WTC11 (cell line): ENCODE results near the gene SLC17A8. TPM values are rescaled to one million over a fixed set of nuclear protein-coding genes. Genes with fewer than 3 reads are reported as not detected.

Experiments
- ATAC-seq: fragments of 200-7000 bp; cut with Tn5 transposase; 2 replicates; pipeline ENCODE4 v1.10.0; 2021; ENCODE audit warnings: mild to moderate bottlenecking, moderate library complexity
- CTCF ChIA-PET: fragments of 300-600 bp; sonication (Branson Sonifier 250); formaldehyde crosslinking; loops from one replicate; lab custom pipeline; 2021; ENCODE audit warnings: antibody characterized with exemption; lab: Charles Lee
- POLR2A ChIA-PET: fragments of 350-600 bp; sonication (Branson Sonifier 250); formaldehyde crosslinking; loops from one replicate; lab custom pipeline; 2021; ENCODE audit warnings: antibody characterized with exemption; lab: Charles Lee
- DNase-seq: peaks from one replicate; pipeline ENCODE4 v3.0.0; 2021; ENCODE audit warnings: low spot score
- H3K27ac Mint-ChIP-seq: 2 replicates; pipeline ENCODE4 v1.8.0; 2021; ENCODE audit warnings: mixed read lengths
- H3K27me3 Mint-ChIP-seq: 2 replicates; pipeline ENCODE4 v1.8.0; 2021; ENCODE audit warnings: low read depth, mild to moderate bottlenecking, moderate library complexity, mixed read lengths
- H3K36me3 Mint-ChIP-seq: 2 replicates; pipeline ENCODE4 v1.8.0; 2021; ENCODE audit warnings: mixed read lengths
- H3K4me1 Mint-ChIP-seq: 2 replicates; pipeline ENCODE4 v1.8.0; 2022; ENCODE audit warnings: mixed read lengths
- H3K4me3 Mint-ChIP-seq: 2 replicates; pipeline ENCODE4 v1.8.0; 2021; ENCODE audit warnings: mild to moderate bottlenecking, moderate library complexity, mixed read lengths
- H3K9me3 Mint-ChIP-seq: 2 replicates; pipeline ENCODE4 v1.8.0; 2021; ENCODE audit warnings: mixed read lengths
- AR ChIP-seq: fragments of 250-450 bp; sonication (Bioruptor Pico); IDR thresholded peaks from 2 replicates; pipeline ENCODE4 v1.9.0; 2021; ENCODE audit warnings: mild to moderate bottlenecking
- CREM ChIP-seq: sonication (generic); formaldehyde crosslinking; IDR thresholded peaks from 2 replicates; pipeline ENCODE4 v1.8.1; 2022; ENCODE audit warnings: mild to moderate bottlenecking, missing genetic modification reagents, moderate library complexity
- ELF4 ChIP-seq: sonication (generic); formaldehyde crosslinking; IDR thresholded peaks from 2 replicates; pipeline ENCODE4 v1.8.1; 2022; ENCODE audit warnings: low read depth, mild to moderate bottlenecking, moderate library complexity, missing genetic modification reagents
- HMGXB4 ChIP-seq: sonication (generic); formaldehyde crosslinking; IDR thresholded peaks from 2 replicates; pipeline ENCODE4 v1.8.1; 2023; ENCODE audit warnings: mild to moderate bottlenecking, moderate library complexity, missing genetic modification reagents
- JAZF1 ChIP-seq: fragments of 250-450 bp; sonication (Bioruptor Pico); IDR thresholded peaks from 2 replicates; pipeline ENCODE4 v1.9.0; 2021; ENCODE audit warnings: moderate library complexity, mild to moderate bottlenecking, inconsistent platforms
- MAX ChIP-seq: sonication (generic); formaldehyde crosslinking; IDR thresholded peaks from 2 replicates; pipeline ENCODE4 v1.8.0; 2022; ENCODE audit warnings: mild to moderate bottlenecking, missing genetic modification reagents
- MXD4 ChIP-seq: fragments of 250-450 bp; sonication (Bioruptor Pico); IDR thresholded peaks from 2 replicates; pipeline ENCODE4 v1.8.0; 2021; ENCODE audit warnings: mild to moderate bottlenecking, moderate library complexity, borderline replicate concordance
- NFE2L1 ChIP-seq: sonication (generic); formaldehyde crosslinking; IDR thresholded peaks from 2 replicates; pipeline ENCODE4 v1.8.1; 2023; ENCODE audit warnings: missing genetic modification reagents
- PRRX2 ChIP-seq: fragments of 250-450 bp; sonication (Bioruptor Pico); IDR thresholded peaks from 2 replicates; pipeline ENCODE4 v1.8.0; 2021; ENCODE audit warnings: mild to moderate bottlenecking
- SMAD4 ChIP-seq: sonication (generic); formaldehyde crosslinking; IDR thresholded peaks from 2 replicates; pipeline ENCODE4 v1.8.0; 2022; ENCODE audit warnings: mild to moderate bottlenecking, missing genetic modification reagents
- SP1 ChIP-seq: sonication (generic); formaldehyde crosslinking; conservative IDR thresholded peaks from 2 replicates; pipeline ENCODE4 v1.8.1; 2022; ENCODE audit warnings: missing genetic modification reagents
- STAT6 ChIP-seq: sonication (generic); formaldehyde crosslinking; conservative IDR thresholded peaks from 2 replicates; pipeline ENCODE4 v1.8.1; 2023; ENCODE audit warnings: mild to moderate bottlenecking, low read depth, missing genetic modification reagents, moderate library complexity
- TEAD1 ChIP-seq: sonication (generic); formaldehyde crosslinking; IDR thresholded peaks from 2 replicates; pipeline ENCODE4 v1.8.0; 2022; ENCODE audit warnings: mild to moderate bottlenecking, missing genetic modification reagents
- TEAD4 ChIP-seq: sonication (generic); formaldehyde crosslinking; IDR thresholded peaks from 2 replicates; pipeline ENCODE4 v1.8.0; 2022; ENCODE audit warnings: mild to moderate bottlenecking, missing genetic modification reagents
- USF2 ChIP-seq: sonication (generic); formaldehyde crosslinking; IDR thresholded peaks from 2 replicates; pipeline ENCODE4 v1.8.1; 2023; ENCODE audit warnings: mild to moderate bottlenecking, missing genetic modification reagents, moderate library complexity
- ZNF263 ChIP-seq: sonication (generic); formaldehyde crosslinking; IDR thresholded peaks from 2 replicates; pipeline ENCODE4 v1.8.1; 2022; ENCODE audit warnings: low read depth, mild to moderate bottlenecking, moderate library complexity, missing genetic modification reagents
- ZNF396 ChIP-seq: fragments of 250-450 bp; sonication (Bioruptor Pico); IDR thresholded peaks from 2 replicates; pipeline ENCODE4 v1.8.0; 2021; ENCODE audit warnings: mild to moderate bottlenecking, moderate library complexity, borderline replicate concordance
- ZNF425 ChIP-seq: fragments of 250-450 bp; sonication (Bioruptor Pico); conservative IDR thresholded peaks from 2 replicates; pipeline ENCODE4 v1.9.0; 2021; ENCODE audit warnings: mild to moderate bottlenecking
- total RNA-seq: library from RNA; stranded (reverse); gene quantifications from 3 replicates; pipeline ENCODE4 v1.2.3, GENCODE V29; 2021

Gene SLC17A8
- total RNA-seq, 1 experiment from 2014 or later: 0.26 TPM

GRCh38 chr12:100464529-100464928 is 107.7 kb downstream of the SLC17A8 start (continued):
- no peak for TF ChIP-seq USF2
- TF ChIP-seq, all 79 proteins: peak for 0

- H3K4me1 Mint-ChIP-seq: peaks cover 15% of the 10 kb centered on the region
- H3K36me3 Mint-ChIP-seq: no peaks in the 10 kb centered on the region
- H3K27me3 Mint-ChIP-seq: no peaks in the 10 kb centered on the region
- H3K27ac Mint-ChIP-seq: no peak overlapping the region
- ChIA-PET POLR2A (no interaction called here), CTCF (interaction anchor here (1.4 kb wide), 1 partner anchor 63 kb away, joined by 4 read pairs; no protein-coding TSS in a partner anchor)
- no peak; the same call in 1 of the 2 replicates for ATAC-seq
- no peak for DNase-seq
- TF ChIP-seq TEAD4 (CRISPR knock-in tag) (no peak), STAT6 (CRISPR knock-in tag) (no peak), HMGXB4 (no peak), ZNF263 (no peak), ZNF396 (CRISPR knock-in tag) (no peak), SMAD4 (CRISPR knock-in tag) (no peak), ELF4 (CRISPR knock-in tag) (no peak), MXD4 (CRISPR knock-in tag) (no peak), SP1 (CRISPR knock-in tag) (no peak), CREM (CRISPR knock-in tag) (no peak), AR (CRISPR knock-in tag) (no peak), ZNF425 (no peak), PRRX2 (no peak), NFE2L1 (CRISPR knock-in tag) (no peak), MAX (CRISPR knock-in tag) (no peak), JAZF1 (CRISPR knock-in tag) (no peak), TEAD1 (CRISPR knock-in tag) (no peak)
- H3K4me3 Mint-ChIP-seq: no peak overlapping the region
- H3K9me3 Mint-ChIP-seq: no peaks in the 10 kb centered on the region
These were observed 111.3 kb downstream of the SLC17A8 start for GRCh38 chr12:100468126-100468525.

Other genes starting within 250 kb of the SLC17A8 start
- gene BLTP3B, start 214.2 kb upstream of the SLC17A8 start, total RNA-seq: 21.4 to 23.8 TPM (median 22.4 TPM) in 3 replicates
- gene ACTR6, start 156.3 kb upstream of the SLC17A8 start, total RNA-seq: 34.7 to 37.6 TPM (median 36.1 TPM) in 3 replicates
- 4.4 to 5.5 TPM (median 5.5 TPM) in 3 replicates for gene DEPDC4, start 90.0 kb upstream of the SLC17A8 start, total RNA-seq
- 33.4 to 37.1 TPM (median 33.8 TPM) in 3 replicates for gene SCYL2, start 89.9 kb upstream of the SLC17A8 start, total RNA-seq
- gene NR1H4, start 116.8 kb downstream of the SLC17A8 start, total RNA-seq: not detected in 3 replicates
- 14.8 to 20.1 TPM (median 17.3 TPM) in 3 replicates for gene GAS2L3, start 216.6 kb downstream of the SLC17A8 start, total RNA-seq